HCT116 (cell line): ENCODE results near the gene WDR48. TPM values are rescaled to one million over a fixed set of nuclear protein-coding genes. Genes with fewer than 3 reads are reported as not detected.

Experiments used
- microRNA-seq: library from miRNA; unstranded; fragments of <30 nt; microRNA quantifications from one replicate; pipeline ENCODE4, GENCODE V29; 2016; ENCODE audit warnings: borderline number of aligned reads
- total RNA-seq: library from RNA; stranded (reverse); gene quantifications from one replicate; pipeline ENCODE4 v1.2.1, GENCODE V29; 2021; ENCODE audit not compliant: unreplicated experiment

The WDR48 gene
- total RNA-seq, 1 experiment from 2014 or later: 35.6 TPM

Small RNAs within 50 kb of the gene (microRNA-seq; reads per million reads assigned to microRNA genes)
- gene MIR6822: not detected

Other genes starting within 250 kb of the WDR48 start
- not detected for gene SCN10A, start 235.8 kb upstream of the WDR48 start, total RNA-seq
- gene SCN11A, start 72 bp upstream of the WDR48 start, total RNA-seq: 0.05 TPM
- gene GORASP1, start 55.6 kb downstream of the WDR48 start, total RNA-seq: 38.8 TPM
- gene TTC21A, start 55.7 kb downstream of the WDR48 start, total RNA-seq: 5.6 TPM
- gene CSRNP1, start 101.6 kb downstream of the WDR48 start, total RNA-seq: 15.0 TPM
- gene XIRP1, start 140.6 kb downstream of the WDR48 start, total RNA-seq: not detected
- gene CX3CR1, start 228.0 kb downstream of the WDR48 start, total RNA-seq: 0.10 TPM